OCI-LY1 (cell line): Measurements from ENCODE around the gene ELL.

Experiments used
- EZH2 ChIP-seq: fragments of 200-600 bp; sonication (generic), shearing (Covaris generic); IDR thresholded peaks from 2 replicates; pipeline ENCODE4 v1.8.0; 2017; ENCODE audit warnings: borderline replicate concordance, mixed run types, mild to moderate bottlenecking, antibody characterized with exemption, low read length, moderate library complexity, mixed read lengths
- TF ChIP-seq, protein P1 (sequence below): fragments of 200-600 bp; sonication (generic), shearing (Covaris generic); IDR thresholded peaks from 2 replicates; pipeline ENCODE4 v1.5.1; 2017; ENCODE audit warnings: mild to moderate bottlenecking, antibody characterized with exemption, low read length, moderate library complexity, mixed read lengths

DNA sequence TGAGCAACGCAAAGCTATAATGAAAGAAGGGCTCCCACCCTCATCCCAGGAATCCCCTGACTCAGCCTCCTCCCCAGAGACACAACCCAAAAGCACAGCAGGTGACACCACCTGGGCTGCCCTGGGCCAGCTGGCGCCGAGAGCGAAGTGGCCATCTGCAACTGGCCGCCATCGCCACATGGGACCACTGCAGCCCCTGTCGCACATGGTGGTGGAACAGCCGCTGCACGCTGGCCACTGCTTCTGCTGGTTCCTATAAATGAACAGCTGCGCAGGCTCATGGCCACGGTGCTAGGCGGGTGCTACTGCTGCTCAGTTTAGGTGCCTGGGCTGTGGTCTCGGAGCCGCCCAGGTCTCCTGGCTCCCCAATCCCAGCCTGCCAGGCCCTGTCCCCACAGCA is 72.3 kb downstream of the ELL start:
- TF ChIP-seq, protein P1, sequence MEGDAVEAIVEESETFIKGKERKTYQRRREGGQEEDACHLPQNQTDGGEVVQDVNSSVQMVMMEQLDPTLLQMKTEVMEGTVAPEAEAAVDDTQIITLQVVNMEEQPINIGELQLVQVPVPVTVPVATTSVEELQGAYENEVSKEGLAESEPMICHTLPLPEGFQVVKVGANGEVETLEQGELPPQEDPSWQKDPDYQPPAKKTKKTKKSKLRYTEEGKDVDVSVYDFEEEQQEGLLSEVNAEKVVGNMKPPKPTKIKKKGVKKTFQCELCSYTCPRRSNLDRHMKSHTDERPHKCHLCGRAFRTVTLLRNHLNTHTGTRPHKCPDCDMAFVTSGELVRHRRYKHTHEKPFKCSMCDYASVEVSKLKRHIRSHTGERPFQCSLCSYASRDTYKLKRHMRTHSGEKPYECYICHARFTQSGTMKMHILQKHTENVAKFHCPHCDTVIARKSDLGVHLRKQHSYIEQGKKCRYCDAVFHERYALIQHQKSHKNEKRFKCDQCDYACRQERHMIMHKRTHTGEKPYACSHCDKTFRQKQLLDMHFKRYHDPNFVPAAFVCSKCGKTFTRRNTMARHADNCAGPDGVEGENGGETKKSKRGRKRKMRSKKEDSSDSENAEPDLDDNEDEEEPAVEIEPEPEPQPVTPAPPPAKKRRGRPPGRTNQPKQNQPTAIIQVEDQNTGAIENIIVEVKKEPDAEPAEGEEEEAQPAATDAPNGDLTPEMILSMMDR = no peak
- TF ChIP-seq EZH2 = no peak
